IPS DF 6.9 (cell line): ENCODE data around the gene RPUSD1.

ENCODE experiments used
- DNase-seq: peaks from one replicate; pipeline ENCODE4 v3.0.0-alpha.2; 2013; ENCODE audit warnings: low read depth, low spot score
- H3K27ac ChIP-seq: one replicate; pipeline ENCODE4 v1.5.1; 2013; ENCODE audit warnings: low read length, control low read depth
- H3K27me3 ChIP-seq: 2 replicates; pipeline ENCODE4 v1.6.1; 2013; ENCODE audit warnings: mild to moderate bottlenecking, low read length; ENCODE audit not compliant: control insufficient read depth, insufficient read depth
- H3K36me3 ChIP-seq: 2 replicates; pipeline ENCODE4 v1.6.1; 2013; ENCODE audit warnings: low read length; ENCODE audit not compliant: control insufficient read depth, insufficient read depth
- H3K4me1 ChIP-seq: 2 replicates; pipeline ENCODE4 v1.6.1; 2013; ENCODE audit warnings: low read length; ENCODE audit not compliant: control insufficient read depth, insufficient read depth
- H3K4me3 ChIP-seq: 2 replicates; pipeline ENCODE4 v1.5.1; 2013; ENCODE audit warnings: mild to moderate bottlenecking, low read length
- H3K9me3 ChIP-seq: 2 replicates; pipeline ENCODE4 v1.6.1; 2013; ENCODE audit warnings: low read length, inconsistent platforms; ENCODE audit not compliant: control insufficient read depth, insufficient read depth
- WGBS: extraction: QIAGEN DNeasy Blood & Tissue Kit; methylation state at CpG from one replicate; pipeline ENCODE4 v1.1.7; 2013; ENCODE audit warnings: mixed read lengths, missing lambda C conversion rate; ENCODE audit not compliant: insufficient read length, insufficient coverage; 5-methylcytosine and 5-hydroxymethylcytosine counted together

The RPUSD1 gene

GRCh38 chr16:766820-767640, 21.2 kb downstream of the RPUSD1 start:
- Histone ChIP-seq H3K4me3 (no peak overlapping the region), H3K27ac (no peak overlapping the region), H3K36me3 (no peaks in the 10 kb centered on the region), H3K27me3 (no peaks in the 10 kb centered on the region), H3K9me3 (no peaks in the 10 kb centered on the region), H3K4me1 (no peaks in the 10 kb centered on the region; the same call in 1 of the 2 replicates)
- no CpG with 5 or more reads among the region's 48 CpGs for WGBS
- no peak for DNase-seq

GRCh38 chr16:766008-766819, 22.0 kb downstream of the RPUSD1 start:
- no peak overlapping the region for H3K4me3 ChIP-seq
- no peaks in the 10 kb centered on the region for H3K27me3 ChIP-seq
- H3K27ac ChIP-seq: no peak overlapping the region
- no CpG with 5 or more reads among the region's 29 CpGs for WGBS
- H3K4me1 ChIP-seq: no peaks in the 10 kb centered on the region; the same call in 1 of the 2 replicates
- H3K36me3 ChIP-seq: no peaks in the 10 kb centered on the region
- H3K9me3 ChIP-seq: no peaks in the 10 kb centered on the region
- no peak for DNase-seq

DNA sequence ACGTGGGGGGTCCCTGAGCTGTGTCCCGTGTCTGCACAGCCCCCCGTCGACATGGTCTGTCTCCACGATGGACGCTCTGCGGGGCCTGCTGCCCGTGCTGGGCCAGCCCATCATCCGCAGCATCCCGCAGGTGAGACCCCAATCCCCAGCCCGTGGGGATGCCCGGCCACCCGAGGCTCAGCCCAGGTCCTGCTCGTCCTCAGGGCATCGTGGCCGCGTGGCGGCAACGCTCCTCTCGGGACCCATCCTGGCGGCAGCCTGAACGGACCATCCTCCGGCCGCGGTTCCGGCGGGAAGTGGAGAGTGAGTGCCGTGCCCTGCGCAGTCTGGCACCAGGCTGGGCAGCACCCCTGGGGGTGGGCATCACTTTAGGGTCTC, 22.7 kb downstream of the RPUSD1 start:
- H3K27me3 ChIP-seq: no peaks in the 10 kb centered on the region
- no peaks in the 10 kb centered on the region for H3K9me3 ChIP-seq
- H3K36me3 ChIP-seq: no peaks in the 10 kb centered on the region; the same call in 1 of the 2 replicates
- WGBS: no CpG with 5 or more reads among the region's 29 CpGs
- H3K27ac ChIP-seq: no peak overlapping the region
- H3K4me1 ChIP-seq: no peaks in the 10 kb centered on the region; the same call in 1 of the 2 replicates
- H3K4me3 ChIP-seq: no peak overlapping the region
- no peak for DNase-seq

- DNase-seq: no peak
- Histone ChIP-seq H3K27ac (no peak overlapping the region), H3K4me3 (no peak overlapping the region), H3K9me3 (no peaks in the 10 kb centered on the region), H3K36me3 (no peaks in the 10 kb centered on the region; the same call in 1 of the 2 replicates), H3K27me3 (no peaks in the 10 kb centered on the region), H3K4me1 (no peaks in the 10 kb centered on the region; the same call in 1 of the 2 replicates)
- WGBS: no CpG with 5 or more reads among the region's 38 CpGs
These were observed 23.2 kb downstream of the RPUSD1 start for GRCh38 chr16:764848-765487.

GRCh38 chr16:764184-764750, 23.9 kb downstream of the RPUSD1 start:
- H3K4me3 ChIP-seq: no peak overlapping the region
- H3K27ac ChIP-seq: no peak overlapping the region
- WGBS: no CpG with 5 or more reads among the region's 20 CpGs
- no peaks in the 10 kb centered on the region for H3K9me3 ChIP-seq
- H3K36me3 ChIP-seq: no peaks in the 10 kb centered on the region; the same call in 1 of the 2 replicates
- H3K27me3 ChIP-seq: no peaks in the 10 kb centered on the region
- no peaks in the 10 kb centered on the region; the same call in 1 of the 2 replicates for H3K4me1 ChIP-seq
- DNase-seq: no peak

- Histone ChIP-seq H3K4me3 (no peak overlapping the region), H3K4me1 (no peaks in the 10 kb centered on the region; the same call in 1 of the 2 replicates), H3K27ac (no peak overlapping the region), H3K9me3 (no peaks in the 10 kb centered on the region), H3K27me3 (no peaks in the 10 kb centered on the region), H3K36me3 (no peaks in the 10 kb centered on the region; the same call in 1 of the 2 replicates)
- DNase-seq: no peak
- WGBS: no CpG with 5 or more reads among the region's 21 CpGs
These were observed 24.6 kb downstream of the RPUSD1 start for GRCh38 chr16:763369-764183.

- no CpG with 5 or more reads among the region's 17 CpGs for WGBS
These were observed 25.4 kb downstream of the RPUSD1 start for GRCh38 chr16:762595-763268.

GRCh38 chr16:761625-762513, 26.3 kb downstream of the RPUSD1 start:
- H3K27ac ChIP-seq: no peak overlapping the region

More at GRCh38 chr16:762595-763268, 25.4 kb downstream of the RPUSD1 start:
- Histone ChIP-seq H3K9me3 (no peaks in the 10 kb centered on the region), H3K27me3 (no peaks in the 10 kb centered on the region), H3K36me3 (no peaks in the 10 kb centered on the region; the same call in 1 of the 2 replicates), H3K4me1 (no peaks in the 10 kb centered on the region; the same call in 1 of the 2 replicates), H3K4me3 (no peak overlapping the region), H3K27ac (no peak overlapping the region)
- no peak for DNase-seq

More at GRCh38 chr16:761625-762513, 26.3 kb downstream of the RPUSD1 start:
- H3K4me1 ChIP-seq: no peaks in the 10 kb centered on the region; the same call in 1 of the 2 replicates
- no peaks in the 10 kb centered on the region for H3K27me3 ChIP-seq
- WGBS: no CpG with 5 or more reads among the region's 22 CpGs
- no peaks in the 10 kb centered on the region for H3K9me3 ChIP-seq
- H3K36me3 ChIP-seq: no peaks in the 10 kb centered on the region; the same call in 1 of the 2 replicates
- DNase-seq: no peak
- no peak overlapping the region for H3K4me3 ChIP-seq
